ENCODE results near the gene EVX1.

EVX1 gene

DNA sequence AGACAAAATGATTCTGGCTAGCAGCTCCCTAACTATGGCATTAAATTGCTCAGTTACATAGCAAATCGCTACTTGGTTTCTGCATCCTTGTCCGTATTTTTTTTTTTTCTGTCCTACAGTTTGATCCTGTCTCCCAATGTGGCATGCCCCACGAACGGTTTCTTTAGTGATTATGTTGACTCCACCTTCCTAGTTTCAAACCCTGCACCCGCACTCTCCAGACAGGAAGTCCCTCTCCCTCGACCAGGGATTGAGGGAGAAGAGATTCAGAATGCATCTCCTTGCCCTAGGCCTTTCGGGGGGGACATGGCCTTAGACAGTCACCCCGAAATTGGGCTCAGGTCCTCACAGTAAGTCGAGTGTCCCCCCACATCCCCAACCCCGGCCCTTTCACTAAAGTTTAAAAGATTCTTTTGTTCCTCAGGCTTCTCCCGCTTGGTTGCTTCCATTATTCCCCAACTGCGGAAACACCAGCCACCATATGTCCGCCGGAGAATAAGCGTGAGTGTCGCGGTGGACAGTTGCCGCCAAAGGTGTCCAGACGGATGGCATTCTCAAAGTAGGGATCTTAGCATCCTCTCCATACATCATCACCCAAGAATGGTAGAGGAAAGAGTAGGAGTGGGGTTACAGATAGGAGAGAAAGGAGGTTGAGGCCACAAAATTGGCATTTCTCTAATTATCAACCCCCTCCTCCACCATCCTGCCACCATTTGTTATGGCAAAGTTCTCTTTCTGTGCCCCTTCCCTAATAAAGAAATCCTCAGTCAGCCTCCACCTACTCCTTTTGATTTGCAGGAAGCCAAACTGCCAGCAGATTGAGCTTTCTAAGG lies 7.3 kb downstream of the EVX1 start:
- DNase-seq (ENCODE audit: low read depth): no peak

DNA sequence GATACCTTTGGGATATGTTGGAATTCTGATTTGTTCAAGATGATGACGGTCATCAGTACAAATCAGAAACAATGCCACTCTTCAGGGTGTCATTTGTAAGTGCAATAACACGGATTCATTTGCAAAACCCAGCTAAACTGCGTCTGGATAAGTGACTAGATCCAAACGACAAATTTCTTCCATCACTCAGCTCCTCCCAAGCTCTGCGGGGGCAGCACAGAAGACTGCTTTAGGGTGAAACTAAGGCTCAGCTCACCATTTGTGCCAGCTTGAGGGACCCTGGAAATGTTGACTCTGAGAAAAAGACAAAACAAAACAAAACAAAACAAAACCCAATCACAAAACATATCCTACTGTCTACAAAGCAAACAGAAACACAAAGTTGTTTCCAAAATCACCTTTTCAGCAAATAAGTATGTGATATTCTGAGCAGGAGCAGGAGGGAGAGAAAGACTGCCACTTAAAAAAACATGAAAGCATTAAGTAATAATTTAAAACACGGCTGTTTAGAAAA lies 8.0 kb downstream of the EVX1 start:
- no peak for DNase-seq (ENCODE audit: low read depth)

DNA sequence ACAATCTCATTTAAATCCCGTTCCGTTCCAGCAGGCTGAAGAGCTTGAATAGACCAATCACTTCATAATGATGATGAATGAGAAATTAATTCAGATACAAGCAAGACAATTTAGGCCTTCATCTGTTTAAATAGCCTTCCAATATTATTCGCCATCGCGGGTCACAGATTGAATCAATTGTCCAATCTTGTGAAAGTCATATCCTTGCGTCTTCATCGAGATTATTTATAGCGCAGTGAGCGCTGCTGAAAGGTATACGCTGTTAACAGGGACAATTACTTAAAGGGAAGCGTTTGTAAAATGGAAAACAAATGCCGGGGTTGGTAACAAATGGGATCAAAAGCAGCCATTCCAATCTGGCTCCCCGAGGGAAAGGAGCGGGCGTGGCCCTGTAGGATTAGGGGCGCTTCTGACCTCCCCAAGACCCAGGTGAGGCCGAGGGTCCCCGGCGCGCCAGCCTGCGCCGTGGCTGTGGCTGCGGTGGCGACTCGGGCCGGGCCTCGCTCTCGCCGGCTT lies 8.6 kb downstream of the EVX1 start:
- DNase-seq (ENCODE audit: low read depth): no peak

DNA sequence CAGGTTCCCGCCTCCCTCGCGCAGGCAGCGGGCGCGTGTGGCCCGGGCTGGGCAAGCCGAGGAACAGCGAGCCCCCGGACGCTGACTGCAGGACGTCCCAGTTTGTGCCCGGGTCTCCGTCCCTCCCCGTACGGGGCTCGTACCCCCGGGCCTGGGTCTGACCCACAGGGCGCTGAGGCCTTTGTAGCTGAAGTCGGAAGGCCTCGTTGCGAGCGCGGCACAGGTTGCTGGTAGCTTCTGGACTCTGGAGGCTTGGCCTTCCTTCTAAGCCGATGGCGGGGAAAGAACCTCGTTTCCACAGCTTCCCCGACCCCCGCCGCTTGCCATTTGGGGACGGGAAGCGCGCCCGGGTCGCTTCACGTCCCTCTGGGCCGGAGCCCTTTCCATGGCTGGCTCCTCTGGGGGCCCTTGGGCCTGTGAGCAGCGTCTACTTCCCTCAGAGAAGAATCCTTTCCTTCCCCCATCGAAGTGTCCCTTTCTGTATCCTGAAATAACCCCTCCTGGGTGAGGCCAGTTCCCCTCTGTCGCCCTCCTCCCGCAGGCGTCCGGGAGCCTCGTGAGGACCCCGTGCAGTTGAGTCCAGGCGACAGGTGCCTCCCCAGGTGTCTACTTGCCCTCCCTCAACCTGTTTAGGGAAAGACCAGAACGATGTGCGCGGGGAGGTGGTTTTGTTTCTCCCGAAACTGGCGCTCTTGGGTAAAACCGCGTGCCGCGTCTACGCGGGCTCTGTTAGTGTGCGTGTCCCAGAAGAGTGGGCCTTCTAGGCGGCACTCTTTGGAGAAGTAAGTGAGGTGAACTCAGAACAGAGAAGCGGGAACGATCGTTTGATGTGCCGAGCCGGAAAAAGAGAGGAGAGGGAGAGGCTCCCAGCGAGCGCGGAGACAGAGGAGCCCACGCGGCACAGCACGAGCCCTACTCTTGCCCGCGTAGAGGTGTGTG lies 9.3 kb downstream of the EVX1 start:
- DNase-seq (ENCODE audit: low read depth): no peak

DNA sequence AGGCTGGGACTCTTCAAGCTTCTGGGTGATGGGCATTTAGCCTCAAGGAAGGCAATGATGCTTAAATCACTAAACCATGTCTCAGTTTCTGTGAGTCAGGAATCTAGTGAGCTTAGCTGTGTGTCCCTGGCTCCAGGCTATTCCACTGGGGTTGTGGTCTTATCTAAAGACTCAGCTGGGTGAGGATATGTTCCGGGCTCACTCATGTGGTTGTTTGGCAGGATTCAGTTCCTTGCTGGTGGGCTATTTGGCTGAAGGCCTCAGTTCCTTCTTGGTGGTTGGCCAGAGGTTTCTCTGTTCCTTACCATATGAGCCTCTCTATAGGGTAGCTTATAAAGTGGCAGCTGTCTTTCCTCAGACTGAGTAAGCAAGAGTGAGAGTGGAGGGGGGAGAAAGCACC lies 12.0 kb downstream of the EVX1 start:
- no peak for DNase-seq (ENCODE audit: low read depth)

DNA sequence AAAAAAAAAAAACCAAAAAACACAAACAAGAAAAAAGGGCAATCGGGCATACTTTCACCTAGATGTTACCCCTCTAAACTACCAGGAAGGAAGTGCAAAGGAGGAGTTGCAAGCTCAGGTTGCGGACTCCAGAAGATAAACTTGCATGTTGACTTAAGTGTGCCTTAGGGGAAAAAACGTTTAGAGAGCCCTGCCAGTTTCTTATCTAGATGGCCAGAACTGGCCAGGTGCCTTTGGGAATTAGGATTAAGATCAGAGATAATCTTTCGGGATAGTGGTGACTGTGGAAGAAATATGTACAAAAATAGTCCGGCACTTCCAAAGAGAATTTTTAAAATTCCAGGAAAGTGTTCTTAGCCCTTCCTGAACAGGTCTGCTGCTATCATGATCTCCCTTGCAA lies 17.6 kb downstream of the EVX1 start:
- DNase-seq (ENCODE audit: low read depth): no peak

DNA sequence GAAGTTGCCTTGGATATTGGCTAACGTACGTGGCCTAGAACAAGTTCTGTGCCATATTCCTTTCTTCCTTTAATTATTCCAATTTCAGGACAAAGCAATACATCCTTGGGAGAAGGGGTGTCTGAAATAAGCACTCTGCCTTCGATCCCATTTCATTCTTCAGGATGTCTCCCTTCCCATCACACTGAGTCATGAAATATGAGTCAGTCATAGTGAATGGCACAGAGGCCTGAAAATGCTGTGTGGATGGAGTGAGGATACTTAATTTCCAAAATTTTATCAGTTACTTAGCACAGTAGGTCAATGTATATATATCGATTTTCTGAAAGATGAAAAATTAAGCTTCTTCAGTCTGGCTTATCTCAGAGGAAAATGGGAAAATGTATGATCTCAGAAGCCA lies 19.5 kb downstream of the EVX1 start:
- no peak for DNase-seq (ENCODE audit: low read depth)

DNA sequence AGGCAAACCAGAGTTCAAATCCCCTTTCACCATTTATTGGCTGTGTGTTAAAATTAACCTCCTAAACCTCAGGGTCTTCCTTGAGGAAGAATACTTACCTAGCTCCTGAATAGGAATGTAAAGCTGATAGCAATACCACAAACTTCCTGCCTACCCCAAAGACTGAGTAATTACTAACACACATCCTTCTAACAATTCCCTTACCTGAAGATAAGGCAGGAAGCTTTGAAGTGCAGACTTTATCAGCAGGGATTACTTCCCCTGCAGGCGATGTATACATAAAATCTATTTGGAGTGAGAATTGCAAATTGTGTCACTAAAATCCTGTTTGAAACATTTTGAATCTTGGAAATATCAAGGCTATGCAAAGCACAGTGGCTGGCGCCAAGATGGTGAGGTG lies 21.2 kb downstream of the EVX1 start:
- DNase-seq (ENCODE audit: low read depth): no peak

DNA sequence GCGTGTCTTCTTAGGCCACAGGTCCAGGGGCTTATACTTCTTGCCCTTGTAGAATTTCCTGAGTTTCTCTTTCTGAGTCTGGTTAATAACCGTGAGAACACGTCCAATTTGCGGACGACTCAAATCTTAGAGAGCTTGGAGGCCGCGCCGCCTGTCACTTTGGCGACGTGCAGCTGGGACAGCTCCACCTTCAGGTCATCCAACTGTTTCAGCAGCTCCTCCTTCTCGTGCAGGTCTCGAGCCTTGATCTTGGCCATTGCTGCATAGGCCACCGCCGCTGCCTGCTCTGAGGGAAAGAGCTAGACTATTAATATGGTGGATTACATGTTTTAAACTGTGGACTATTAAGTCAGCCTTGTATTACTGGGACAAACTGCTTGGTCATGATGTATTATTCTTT lies 26.9 kb downstream of the EVX1 start:
- DNase-seq (ENCODE audit: low read depth): no peak

DNA sequence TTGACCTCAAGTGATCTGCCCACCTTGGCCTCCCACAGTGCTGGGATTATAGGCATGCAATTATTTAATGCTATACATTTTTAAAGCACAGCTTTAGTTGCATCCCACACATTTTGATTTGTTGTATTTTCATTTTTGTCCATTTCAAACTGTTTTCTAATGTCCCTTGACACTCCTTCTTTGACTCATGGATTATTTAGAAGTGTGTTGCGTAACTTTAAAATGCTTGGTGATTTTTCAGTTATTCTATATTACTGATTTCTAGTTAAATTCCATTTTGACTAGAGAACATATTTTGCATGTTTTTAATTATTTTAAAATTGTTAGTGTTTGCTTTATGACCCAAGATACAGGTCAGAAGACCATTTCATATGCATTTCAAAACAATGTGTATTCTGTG lies 28.8 kb downstream of the EVX1 start:
- DNase-seq (ENCODE audit: low read depth): no peak

DNA sequence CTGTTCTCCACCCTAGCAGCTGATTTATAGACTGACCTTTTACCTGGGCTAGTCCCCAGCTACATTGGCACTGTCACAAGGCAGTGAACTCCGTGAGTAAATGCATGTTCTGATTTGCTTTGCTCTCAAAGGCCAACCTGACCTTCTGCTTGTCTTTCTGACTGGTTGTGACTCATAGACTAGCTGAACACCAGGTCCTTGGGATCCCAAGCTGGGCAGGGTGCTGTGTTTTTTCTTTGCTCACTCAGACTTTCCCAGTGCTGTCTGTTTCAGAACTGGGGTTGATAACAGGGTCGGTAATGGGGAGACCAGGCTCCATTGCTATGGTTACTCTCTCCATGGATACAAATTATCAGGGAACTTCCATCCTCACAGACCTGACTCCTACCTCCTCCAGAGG lies 35.0 kb downstream of the EVX1 start:
- DNase-seq (ENCODE audit: low read depth): no peak

DNA sequence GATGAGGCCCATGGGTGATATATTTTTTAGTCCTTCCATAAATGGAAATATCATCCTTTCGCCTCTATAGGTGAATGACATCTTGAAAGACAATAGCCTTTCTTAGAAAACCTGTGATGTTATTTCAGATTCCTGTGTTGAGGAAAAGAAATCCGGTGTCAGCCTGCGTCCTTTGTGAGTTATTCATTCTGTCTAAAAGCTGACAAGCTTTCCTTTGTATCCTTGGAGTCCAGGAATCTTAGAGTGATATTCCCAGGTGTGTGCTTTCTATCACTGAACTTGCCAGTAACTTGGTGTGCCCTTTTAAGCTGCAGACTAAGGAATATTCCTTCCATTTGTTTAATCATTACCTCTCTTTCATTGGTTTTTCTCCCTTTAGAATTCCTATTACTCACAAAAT lies 41.0 kb downstream of the EVX1 start:
- DNase-seq (ENCODE audit: low read depth): no peak

DNA sequence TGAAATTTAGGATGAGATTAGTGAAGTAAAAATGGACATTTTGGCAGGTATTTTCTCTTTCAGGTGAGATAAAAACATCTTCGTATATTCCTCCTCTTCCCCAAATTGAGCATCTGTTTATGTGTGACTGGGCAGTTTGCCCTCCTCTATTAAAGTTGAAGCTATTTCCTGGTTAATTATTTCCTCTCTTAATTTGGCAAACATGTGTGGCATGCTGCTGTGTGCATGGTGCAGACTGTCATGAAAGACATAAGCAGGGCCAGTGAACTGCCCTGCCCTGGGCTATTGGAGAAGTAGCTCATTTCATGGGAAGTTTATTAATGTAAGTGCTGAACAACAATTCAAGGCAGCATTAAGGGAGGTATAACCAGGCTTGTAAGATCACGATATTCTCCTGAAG lies 52.6 kb downstream of the EVX1 start:
- DNase-seq (ENCODE audit: low read depth): no peak

DNA sequence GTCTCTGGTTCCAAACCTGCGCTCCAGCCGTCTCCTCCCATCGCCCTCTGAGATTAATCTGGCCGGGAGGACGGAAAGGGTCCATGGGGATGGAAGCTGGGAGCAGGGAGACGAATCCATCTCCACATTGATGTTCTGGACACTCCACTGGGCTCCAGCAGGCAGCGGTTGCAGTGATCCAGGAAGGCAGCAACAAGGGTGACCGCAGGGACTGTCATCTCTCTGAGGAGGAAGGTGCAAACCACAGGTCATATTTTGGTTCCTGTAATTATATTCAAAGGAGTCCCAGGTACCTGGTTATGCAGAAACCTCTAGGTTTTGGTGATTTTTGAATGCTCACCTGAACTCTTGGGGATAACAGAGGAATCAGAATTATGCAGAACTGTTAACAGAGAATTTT lies 54.8 kb downstream of the EVX1 start:
- DNase-seq (ENCODE audit: low read depth): no peak
